ENCODE data around the gene PIEZO2.

PIEZO2 gene

DNA sequence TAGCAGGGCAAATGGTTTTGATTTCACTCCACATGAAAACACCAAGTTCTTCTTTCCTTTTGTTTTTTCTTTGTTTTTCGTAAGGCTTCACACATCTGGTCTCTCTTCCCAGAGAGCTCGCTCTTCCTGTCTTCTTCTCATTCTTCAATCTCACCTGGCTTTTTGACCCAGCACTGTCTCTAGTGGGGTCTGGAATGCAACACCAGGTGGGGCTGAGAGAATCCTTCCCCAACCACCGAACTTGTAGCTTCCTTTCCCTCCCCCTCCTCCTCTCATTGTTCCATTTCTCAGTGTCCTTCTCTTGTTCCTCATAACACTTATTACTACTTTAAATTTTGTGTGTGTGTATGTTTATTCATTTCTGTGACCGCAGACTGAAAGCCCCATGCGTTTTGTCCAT, 13.5 kb upstream of the PIEZO2 start:
- 91% methylated on average over 2 of the region's 5 CpGs for WGBS (ENCODE audit: insufficient coverage)
- ChIA-PET POLR2A (interaction anchor here (1.1 kb wide), 1 partner anchor 12 kb away, joined by 4 read pairs; no protein-coding TSS in a partner anchor), CTCF (interaction anchor here (0.6 to 1.6 kb wide), 5 partner anchors 9 to 1089 kb away, joined by 3 to 8 read pairs (median 3); no protein-coding TSS in a partner anchor)
- no peak overlapping the region for H3K4me3 ChIP-seq (ENCODE audit: control insufficient read depth in 1 of 7, extremely low read depth in 1 of 7, insufficient read depth in 4 of 7, low read depth in 2 of 7, low read length in 6 of 7)
- no peak for DNase-seq
- no peaks in the 10 kb centered on the region for H3K9me3 ChIP-seq (ENCODE audit: control extremely low read depth in 1 of 5, control insufficient read depth in 4 of 5, insufficient read depth in 2 of 5, low read depth in 1 of 5, low read length in 4 of 5)
- no peak overlapping the region for H3K27ac ChIP-seq (ENCODE audit: insufficient read depth in 1 of 2, low read depth in 1 of 2, low read length in 2 of 2, poor library complexity in 1 of 2, severe bottlenecking in 2 of 2)
- no peaks in the 10 kb centered on the region for H3K36me3 ChIP-seq (ENCODE audit: control insufficient read depth in 4 of 4, insufficient read depth in 4 of 4, low read length in 3 of 4)
- H3K4me1 ChIP-seq (ENCODE audit: control extremely low read depth in 1 of 4, control insufficient read depth in 4 of 4, insufficient read depth in 4 of 4, low read length in 3 of 4) = peaks cover 0 to 4% (median 0%) of the 10 kb centered on the region in 4 experiments
- no peaks in the 10 kb centered on the region for H3K27me3 ChIP-seq (replicated peaks in 2 of 5; ENCODE audit: control insufficient read depth in 4 of 5, insufficient read depth in 5 of 5, low read length in 4 of 5)

GRCh38 chr18:11162462-11162861, 13.1 kb upstream of the PIEZO2 start:
- Histone ChIP-seq H3K9me3 (ENCODE audit: control extremely low read depth in 1 of 5, control insufficient read depth in 4 of 5, insufficient read depth in 2 of 5, low read depth in 1 of 5, low read length in 4 of 5) (no peaks in the 10 kb centered on the region), H3K4me3 (ENCODE audit: control insufficient read depth in 1 of 7, extremely low read depth in 1 of 7, insufficient read depth in 4 of 7, low read depth in 2 of 7, low read length in 6 of 7) (no peak overlapping the region), H3K36me3 (ENCODE audit: control insufficient read depth in 4 of 4, insufficient read depth in 4 of 4, low read length in 3 of 4) (no peaks in the 10 kb centered on the region), H3K27me3 (replicated peaks in 2 of 5; ENCODE audit: control insufficient read depth in 4 of 5, insufficient read depth in 5 of 5, low read length in 4 of 5) (no peaks in the 10 kb centered on the region), H3K4me1 (ENCODE audit: control extremely low read depth in 1 of 4, control insufficient read depth in 4 of 4, insufficient read depth in 4 of 4, low read length in 3 of 4) (peaks cover 0 to 4% (median 0%) of the 10 kb centered on the region in 4 experiments), H3K27ac (ENCODE audit: insufficient read depth in 1 of 2, low read depth in 1 of 2, low read length in 2 of 2, poor library complexity in 1 of 2, severe bottlenecking in 2 of 2) (no peak overlapping the region)
- no peak for DNase-seq
- CTCF ChIA-PET = interaction anchor here (1.3 to 1.6 kb wide), 4 partner anchors 8 to 599 kb away, joined by 3 to 8 read pairs (median 3); no protein-coding TSS in a partner anchor
- WGBS (ENCODE audit: insufficient coverage) = 100% methylated on average over 1 of the region's 3 CpGs
- POLR2A ChIA-PET = no interaction called here

DNA sequence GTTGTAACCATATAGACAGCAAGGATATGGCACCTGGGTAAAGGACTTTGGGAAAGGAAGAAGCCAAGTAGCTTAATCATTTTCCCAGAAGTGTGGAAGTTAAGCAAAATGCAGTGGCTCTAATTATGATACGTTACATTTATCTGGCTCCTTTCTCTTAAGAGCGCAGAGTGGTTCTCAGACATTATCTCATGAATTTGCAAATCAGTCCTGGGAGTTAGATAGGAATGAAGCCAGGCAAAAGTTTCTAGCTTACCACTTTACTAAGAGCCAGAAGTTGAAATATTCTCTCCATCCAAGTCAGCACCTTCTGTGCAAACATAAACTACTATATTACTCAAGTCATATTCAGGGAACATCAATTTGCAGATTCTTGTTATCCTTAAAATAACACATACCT, 10.9 kb upstream of the PIEZO2 start:
- no peak overlapping the region for H3K27ac ChIP-seq (ENCODE audit: insufficient read depth in 1 of 2, low read depth in 1 of 2, low read length in 2 of 2, poor library complexity in 1 of 2, severe bottlenecking in 2 of 2)
- no peaks in the 10 kb centered on the region for H3K36me3 ChIP-seq (ENCODE audit: control insufficient read depth in 4 of 4, insufficient read depth in 4 of 4, low read length in 3 of 4)
- CTCF ChIA-PET = interaction anchor here (0.9 kb wide), 1 partner anchor 119 kb away, joined by 3 read pairs; no protein-coding TSS in a partner anchor
- peaks cover 0 to 4% (median 2%) of the 10 kb centered on the region in 4 experiments for H3K4me1 ChIP-seq (ENCODE audit: control extremely low read depth in 1 of 4, control insufficient read depth in 4 of 4, insufficient read depth in 4 of 4, low read length in 3 of 4)
- WGBS (ENCODE audit: insufficient coverage) = 100% methylated on average over 2 of the region's 2 CpGs
- POLR2A ChIA-PET = no interaction called here
- no peak overlapping the region for H3K4me3 ChIP-seq (ENCODE audit: control insufficient read depth in 1 of 7, extremely low read depth in 1 of 7, insufficient read depth in 4 of 7, low read depth in 2 of 7, low read length in 6 of 7)
- DNase-seq = no peak
- no peaks in the 10 kb centered on the region for H3K9me3 ChIP-seq (ENCODE audit: control extremely low read depth in 1 of 5, control insufficient read depth in 4 of 5, insufficient read depth in 2 of 5, low read depth in 1 of 5, low read length in 4 of 5)
- no peaks in the 10 kb centered on the region for H3K27me3 ChIP-seq (replicated peaks in 2 of 5; ENCODE audit: control insufficient read depth in 4 of 5, insufficient read depth in 5 of 5, low read length in 4 of 5)

- WGBS (ENCODE audit: insufficient coverage) = 100% methylated on average over 1 of the region's 4 CpGs
- H3K36me3 ChIP-seq (ENCODE audit: control insufficient read depth in 4 of 4, insufficient read depth in 4 of 4, low read length in 3 of 4) = no peaks in the 10 kb centered on the region
- POLR2A ChIA-PET = no interaction called here
- H3K9me3 ChIP-seq (ENCODE audit: control extremely low read depth in 1 of 5, control insufficient read depth in 4 of 5, insufficient read depth in 2 of 5, low read depth in 1 of 5, low read length in 4 of 5) = no peaks in the 10 kb centered on the region
- CTCF ChIA-PET = interaction anchor here (0.9 kb wide), 1 partner anchor 118 kb away, joined by 3 read pairs; no protein-coding TSS in a partner anchor
- no peak for DNase-seq
- H3K27ac ChIP-seq (ENCODE audit: insufficient read depth in 1 of 2, low read depth in 1 of 2, low read length in 2 of 2, poor library complexity in 1 of 2, severe bottlenecking in 2 of 2) = no peak overlapping the region
- no peak overlapping the region for H3K4me3 ChIP-seq (ENCODE audit: control insufficient read depth in 1 of 7, extremely low read depth in 1 of 7, insufficient read depth in 4 of 7, low read depth in 2 of 7, low read length in 6 of 7)
- peaks cover 0 to 4% (median 2%) of the 10 kb centered on the region in 4 experiments for H3K4me1 ChIP-seq (ENCODE audit: control extremely low read depth in 1 of 4, control insufficient read depth in 4 of 4, insufficient read depth in 4 of 4, low read length in 3 of 4)
- no peaks in the 10 kb centered on the region for H3K27me3 ChIP-seq (replicated peaks in 2 of 5; ENCODE audit: control insufficient read depth in 4 of 5, insufficient read depth in 5 of 5, low read length in 4 of 5)
Observed at GRCh38 chr18:11159844-11160243, 10.5 kb upstream of the PIEZO2 start.

DNA sequence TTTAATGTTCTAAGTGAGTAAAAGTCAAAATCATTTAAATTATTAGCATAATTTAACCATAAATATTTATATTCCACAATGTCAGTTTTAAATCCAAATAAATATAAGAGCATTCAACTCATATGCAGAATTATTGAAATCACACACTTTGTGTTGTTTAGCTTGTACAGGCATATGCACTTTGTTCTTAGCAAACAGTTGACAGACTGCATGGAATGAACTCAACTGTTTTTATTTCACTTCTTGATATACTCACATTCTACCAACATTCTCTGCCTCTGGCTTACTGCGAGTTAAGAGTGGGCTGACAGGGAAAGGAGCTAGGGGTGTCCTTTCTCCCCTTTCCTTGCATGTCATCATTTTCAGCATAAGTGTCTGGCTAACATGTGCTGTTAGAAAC, 7.6 kb upstream of the PIEZO2 start:
- H3K27ac ChIP-seq (ENCODE audit: insufficient read depth in 1 of 2, low read depth in 1 of 2, low read length in 2 of 2, poor library complexity in 1 of 2, severe bottlenecking in 2 of 2) = no peak overlapping the region
- H3K4me1 ChIP-seq (ENCODE audit: control extremely low read depth in 1 of 4, control insufficient read depth in 4 of 4, insufficient read depth in 4 of 4, low read length in 3 of 4) = peaks cover 0 to 4% (median 0%) of the 10 kb centered on the region in 4 experiments
- H3K27me3 ChIP-seq (replicated peaks in 2 of 5; ENCODE audit: control insufficient read depth in 4 of 5, insufficient read depth in 5 of 5, low read length in 4 of 5) = peaks cover 0 to 2% (median 1%) of the 10 kb centered on the region in 5 experiments
- WGBS (ENCODE audit: insufficient coverage) = 100% methylated on average over 1 of the region's 1 CpG
- no peaks in the 10 kb centered on the region for H3K9me3 ChIP-seq (ENCODE audit: control extremely low read depth in 1 of 5, control insufficient read depth in 4 of 5, insufficient read depth in 2 of 5, low read depth in 1 of 5, low read length in 4 of 5)
- CTCF ChIA-PET = interaction anchor here (1.3 to 7.9 kb wide), 2 partner anchors 305 to 596 kb away, joined by 3 to 94 read pairs; no protein-coding TSS in a partner anchor
- POLR2A ChIA-PET = no interaction called here
- H3K4me3 ChIP-seq (ENCODE audit: control insufficient read depth in 1 of 7, extremely low read depth in 1 of 7, insufficient read depth in 4 of 7, low read depth in 2 of 7, low read length in 6 of 7) = no peak overlapping the region
- DNase-seq = no peak
- no peaks in the 10 kb centered on the region for H3K36me3 ChIP-seq (ENCODE audit: control insufficient read depth in 4 of 4, insufficient read depth in 4 of 4, low read length in 3 of 4)

DNA sequence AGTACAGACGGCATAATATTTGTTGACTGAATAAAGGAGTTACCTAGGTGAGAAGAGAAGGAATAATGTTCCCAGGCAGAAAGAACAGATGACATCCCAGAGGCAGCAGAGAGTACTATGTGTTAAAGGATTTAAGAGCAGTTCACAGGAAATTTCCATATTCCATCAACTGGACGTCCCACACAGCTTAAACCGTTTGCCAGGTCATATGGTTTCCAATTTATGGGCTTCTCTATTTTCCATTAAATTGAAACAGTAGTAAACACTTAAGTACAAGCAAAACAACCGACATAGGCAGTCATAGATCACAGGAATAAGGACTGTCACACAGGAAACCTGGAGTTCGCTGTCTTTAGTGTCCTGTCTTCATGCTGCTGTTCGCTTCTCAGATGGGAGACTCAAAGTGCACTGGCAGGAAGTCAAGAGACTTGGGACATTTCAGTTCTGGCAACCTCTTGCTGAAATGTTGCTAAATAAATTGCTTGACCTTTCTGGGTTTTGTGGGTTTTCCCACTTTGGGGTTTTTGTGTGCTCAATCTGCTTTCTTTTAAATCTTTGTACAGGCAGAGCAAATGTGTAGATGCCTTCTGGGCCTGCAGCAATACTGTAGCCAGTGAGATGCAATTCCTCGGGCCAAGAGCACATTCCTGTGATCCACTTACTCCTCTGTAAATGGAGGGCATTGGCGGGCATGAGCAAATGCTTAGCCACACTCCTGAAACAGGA, 5.8 kb upstream of the PIEZO2 start:
- ChIA-PET POLR2A (no interaction called here), CTCF (interaction anchor here (0.6 to 7.9 kb wide), 8 partner anchors 116 to 1183 kb away, joined by 3 to 94 read pairs (median 4); no protein-coding TSS in a partner anchor)
- H3K27ac ChIP-seq (ENCODE audit: insufficient read depth in 1 of 2, low read depth in 1 of 2, low read length in 2 of 2, poor library complexity in 1 of 2, severe bottlenecking in 2 of 2) = no peak overlapping the region
- H3K4me1 ChIP-seq (ENCODE audit: control extremely low read depth in 1 of 4, control insufficient read depth in 4 of 4, insufficient read depth in 4 of 4, low read length in 3 of 4) = peaks cover 0 to 4% (median 0%) of the 10 kb centered on the region in 4 experiments
- no peak overlapping the region for H3K4me3 ChIP-seq (ENCODE audit: control insufficient read depth in 1 of 7, extremely low read depth in 1 of 7, insufficient read depth in 4 of 7, low read depth in 2 of 7, low read length in 6 of 7)
- no peaks in the 10 kb centered on the region for H3K36me3 ChIP-seq (ENCODE audit: control insufficient read depth in 4 of 4, insufficient read depth in 4 of 4, low read length in 3 of 4)
- 85% methylated on average over 8 of the region's 8 CpGs for WGBS (ENCODE audit: insufficient coverage)
- no peak for DNase-seq
- H3K27me3 ChIP-seq (replicated peaks in 2 of 5; ENCODE audit: control insufficient read depth in 4 of 5, insufficient read depth in 5 of 5, low read length in 4 of 5) = peaks cover 2 to 13% (median 11%) of the 10 kb centered on the region in 5 experiments
- no peaks in the 10 kb centered on the region for H3K9me3 ChIP-seq (ENCODE audit: control extremely low read depth in 1 of 5, control insufficient read depth in 4 of 5, insufficient read depth in 2 of 5, low read depth in 1 of 5, low read length in 4 of 5)
